ENCODE data around the gene ETHE1. TPM values are rescaled to one million over a fixed set of nuclear protein-coding genes. Genes with fewer than 3 reads are reported as not detected.

ETHE1 gene
- polyA plus RNA-seq, 1 experiment, result 104 TPM

DNA sequence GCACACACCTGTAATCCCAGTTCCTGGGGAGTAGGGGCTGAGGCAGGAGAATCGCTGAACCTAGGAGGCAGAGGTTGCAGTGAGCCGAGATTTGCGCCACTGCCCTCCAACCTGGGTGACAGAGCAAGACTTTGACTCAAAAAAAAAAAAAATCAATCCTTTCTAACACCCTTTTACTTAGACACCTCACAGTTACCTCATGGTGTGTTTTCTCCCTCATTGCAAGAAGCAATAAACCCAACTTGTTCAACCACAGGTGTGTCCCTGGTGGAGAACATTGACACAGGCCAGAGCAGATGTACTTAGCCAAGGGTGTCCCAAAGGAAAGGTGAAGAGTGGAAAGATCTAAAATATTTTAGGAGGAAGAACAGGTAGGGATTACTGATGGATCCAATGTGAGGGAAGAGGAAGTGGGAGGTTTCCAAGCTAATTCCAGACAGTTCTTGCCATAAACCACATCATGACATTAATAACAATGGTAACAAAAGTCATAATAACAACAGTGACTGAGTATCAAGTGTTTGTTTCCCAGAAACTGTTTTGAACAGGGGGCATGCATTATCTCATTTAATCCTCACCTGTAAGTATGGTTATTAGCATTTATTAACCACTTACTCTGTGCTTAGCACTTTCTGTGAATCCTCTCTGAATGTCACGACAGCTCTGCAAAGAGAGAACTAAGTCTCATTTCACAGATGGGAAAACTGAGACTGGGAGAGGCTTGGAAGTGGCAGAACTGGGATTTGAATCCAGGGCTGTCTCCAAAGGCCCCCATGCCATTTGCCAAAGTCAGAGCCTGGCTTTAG is 58.4 kb downstream of the ETHE1 start:
- Histone ChIP-seq H3K27me3 (ENCODE audit: control insufficient read depth, insufficient read depth, low read length) (no peaks in the 10 kb centered on the region), H3K9me3 (ENCODE audit: control insufficient read depth, insufficient read depth, low read length) (peaks cover 11% of the 10 kb centered on the region), H3K27ac (ENCODE audit: low read depth, low read length) (no peak overlapping the region), H3K4me3 (ENCODE audit: low read depth, low read length) (no peak overlapping the region)
- no peak for DNase-seq (ENCODE audit: low read depth, low spot score)
- TF ChIP-seq, protein P1, sequence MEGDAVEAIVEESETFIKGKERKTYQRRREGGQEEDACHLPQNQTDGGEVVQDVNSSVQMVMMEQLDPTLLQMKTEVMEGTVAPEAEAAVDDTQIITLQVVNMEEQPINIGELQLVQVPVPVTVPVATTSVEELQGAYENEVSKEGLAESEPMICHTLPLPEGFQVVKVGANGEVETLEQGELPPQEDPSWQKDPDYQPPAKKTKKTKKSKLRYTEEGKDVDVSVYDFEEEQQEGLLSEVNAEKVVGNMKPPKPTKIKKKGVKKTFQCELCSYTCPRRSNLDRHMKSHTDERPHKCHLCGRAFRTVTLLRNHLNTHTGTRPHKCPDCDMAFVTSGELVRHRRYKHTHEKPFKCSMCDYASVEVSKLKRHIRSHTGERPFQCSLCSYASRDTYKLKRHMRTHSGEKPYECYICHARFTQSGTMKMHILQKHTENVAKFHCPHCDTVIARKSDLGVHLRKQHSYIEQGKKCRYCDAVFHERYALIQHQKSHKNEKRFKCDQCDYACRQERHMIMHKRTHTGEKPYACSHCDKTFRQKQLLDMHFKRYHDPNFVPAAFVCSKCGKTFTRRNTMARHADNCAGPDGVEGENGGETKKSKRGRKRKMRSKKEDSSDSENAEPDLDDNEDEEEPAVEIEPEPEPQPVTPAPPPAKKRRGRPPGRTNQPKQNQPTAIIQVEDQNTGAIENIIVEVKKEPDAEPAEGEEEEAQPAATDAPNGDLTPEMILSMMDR (IDR thresholded peaks at IDR 0.05; ENCODE audit: low read depth, low read length), result no peak
- CTCF ChIA-PET, result interaction anchor here (1.1 kb wide), 1 partner anchor 22 kb away, joined by 3 read pairs; no protein-coding TSS in a partner anchor
- POLR2A ChIA-PET, result no interaction called here

DNA sequence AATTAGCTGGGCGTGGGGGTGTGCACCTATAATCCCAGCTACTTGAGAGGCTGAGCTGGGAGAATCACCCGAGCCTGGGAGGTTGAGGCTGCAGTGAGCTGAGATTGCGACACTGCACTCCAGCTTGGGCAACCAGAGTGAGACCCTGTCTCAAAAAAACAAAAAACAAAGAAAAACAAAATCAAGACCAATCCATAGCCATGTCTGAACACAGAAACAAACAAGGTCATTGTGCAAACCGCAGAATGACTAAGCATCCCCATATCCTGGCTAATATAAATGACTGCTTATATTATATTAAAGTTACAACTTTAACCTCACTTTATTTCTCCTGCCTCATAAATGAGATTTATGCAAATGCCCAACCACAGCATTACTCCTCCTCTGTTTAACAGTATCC is 59.3 kb downstream of the ETHE1 start:
- Histone ChIP-seq H3K27ac (ENCODE audit: low read depth, low read length) (no peak overlapping the region), H3K9me3 (ENCODE audit: control insufficient read depth, insufficient read depth, low read length) (peaks cover 14% of the 10 kb centered on the region), H3K27me3 (ENCODE audit: control insufficient read depth, insufficient read depth, low read length) (peaks cover 2% of the 10 kb centered on the region), H3K4me3 (ENCODE audit: low read depth, low read length) (no peak overlapping the region)
- ChIA-PET POLR2A (no interaction called here), CTCF (interaction anchor here (1.1 kb wide), 1 partner anchor 21 kb away, joined by 3 read pairs; no protein-coding TSS in a partner anchor)
- no peak for DNase-seq (ENCODE audit: low read depth, low spot score)
- TF ChIP-seq, protein P1 (IDR thresholded peaks at IDR 0.05; ENCODE audit: low read depth, low read length), result no peak

DNA sequence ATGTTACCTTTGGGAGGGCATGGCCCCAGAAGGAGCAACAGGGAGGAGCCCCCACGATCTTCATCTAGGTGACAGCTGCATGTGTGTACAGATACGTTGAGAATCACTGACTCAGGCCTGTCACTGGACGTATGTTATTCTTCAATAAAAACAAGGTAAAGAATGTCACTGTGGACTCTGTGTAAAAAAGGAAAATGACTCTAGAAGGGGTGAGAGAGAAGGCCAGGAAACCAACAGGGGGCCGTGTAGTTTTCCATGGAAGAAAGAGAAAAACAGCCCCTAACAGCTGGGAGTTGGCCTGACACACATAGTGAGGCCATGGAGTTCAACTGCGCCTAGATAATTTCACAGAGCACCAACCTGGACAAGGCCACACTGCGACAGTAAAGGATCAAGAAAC is 59.7 kb downstream of the ETHE1 start:
- POLR2A ChIA-PET, result no interaction called here

DNA sequence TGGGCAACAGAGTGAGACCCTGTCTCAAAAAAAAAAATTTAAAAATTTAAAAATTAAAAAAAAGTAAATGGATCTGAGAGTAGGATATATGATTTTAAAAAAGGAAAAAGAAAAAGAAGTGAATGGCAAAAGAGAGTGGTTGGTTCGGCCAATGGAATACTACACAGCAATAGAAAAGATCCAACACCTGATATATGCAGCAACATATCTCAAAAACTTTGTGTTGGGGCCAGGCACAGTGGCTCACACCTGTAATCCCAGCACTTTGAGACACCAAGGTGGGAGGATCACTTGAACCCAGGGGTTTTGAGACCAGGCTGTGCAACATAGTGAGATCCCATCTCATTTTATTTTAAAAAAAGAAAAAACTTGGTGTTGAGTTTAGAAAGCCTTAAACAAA is 60.2 kb downstream of the ETHE1 start:
- peaks cover 14% of the 10 kb centered on the region for H3K9me3 ChIP-seq (ENCODE audit: control insufficient read depth, insufficient read depth, low read length)
- H3K27me3 ChIP-seq (ENCODE audit: control insufficient read depth, insufficient read depth, low read length), result peaks cover 4% of the 10 kb centered on the region
- ChIA-PET POLR2A (no interaction called here), CTCF (interaction anchor here (0.9 to 1.1 kb wide), 2 partner anchors 20 to 88 kb away, joined by 3 to 4 read pairs; no protein-coding TSS in a partner anchor)
- TF ChIP-seq, protein P1 (IDR thresholded peaks at IDR 0.05; ENCODE audit: low read depth, low read length), result no peak
- H3K4me3 ChIP-seq (ENCODE audit: low read depth, low read length), result no peak overlapping the region
- no peak for DNase-seq (ENCODE audit: low read depth, low spot score)
- H3K27ac ChIP-seq (ENCODE audit: low read depth, low read length), result no peak overlapping the region

More for the DNA sequence above, 59.7 kb downstream of the ETHE1 start:
- TF ChIP-seq, protein P1 (IDR thresholded peaks at IDR 0.05; ENCODE audit: low read depth, low read length), result no peak
- Histone ChIP-seq H3K4me3 (ENCODE audit: low read depth, low read length) (no peak overlapping the region), H3K27me3 (ENCODE audit: control insufficient read depth, insufficient read depth, low read length) (peaks cover 4% of the 10 kb centered on the region), H3K9me3 (ENCODE audit: control insufficient read depth, insufficient read depth, low read length) (peaks cover 14% of the 10 kb centered on the region), H3K27ac (ENCODE audit: low read depth, low read length) (no peak overlapping the region)
- CTCF ChIA-PET, result no interaction called here
- no peak for DNase-seq (ENCODE audit: low read depth, low spot score)

DNA sequence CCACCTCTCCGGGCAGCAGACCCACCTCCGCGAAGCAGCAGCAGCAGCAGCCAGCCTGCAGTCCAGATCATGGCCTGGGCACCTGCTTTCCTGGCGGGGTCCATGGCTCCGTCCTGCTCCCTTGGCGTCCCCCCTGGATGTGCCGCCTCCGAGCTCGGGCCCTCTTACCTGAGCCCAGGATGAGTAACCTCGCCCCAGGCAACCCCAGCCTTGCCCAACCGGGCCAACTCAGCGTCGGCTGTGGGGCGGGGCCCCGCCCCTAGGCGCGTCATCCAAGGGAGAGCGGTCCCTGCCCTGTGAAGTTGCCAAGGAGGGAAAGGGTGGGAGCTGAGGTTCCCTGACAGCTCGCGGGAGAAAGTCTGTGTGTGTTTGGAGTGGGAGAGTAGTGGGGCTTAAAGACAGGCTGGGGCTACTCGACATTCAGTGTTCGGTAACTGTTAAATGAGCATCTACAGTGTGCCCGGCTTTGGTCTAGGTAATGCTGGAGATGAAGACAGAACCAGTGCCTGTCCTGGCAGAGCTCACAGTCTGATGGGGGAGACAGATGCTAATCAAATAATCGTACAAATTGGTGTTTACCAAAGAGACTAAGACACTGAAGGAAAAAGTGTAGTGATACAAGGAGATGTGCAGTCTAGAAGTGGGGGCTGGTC is 61.4 kb downstream of the ETHE1 start, which contains the start of gene LYPD3:
LYPD3 (minus strand) TSS at position 141 of the 653 bp plus-strand sequence; CDS start at position 104, 37 bp downstream.
- H3K4me3 ChIP-seq (ENCODE audit: low read depth, low read length), result peak within 1 kb of the TSS; percentile 79
- peaks cover 14% of the 10 kb centered on the region for H3K9me3 ChIP-seq (ENCODE audit: control insufficient read depth, insufficient read depth, low read length)
- H3K27ac ChIP-seq (ENCODE audit: low read depth, low read length), result no peak within 1 kb of the TSS
- ChIA-PET POLR2A (no interaction called here), CTCF (interaction anchor here (0.9 to 2.3 kb wide), 3 partner anchors 19 to 90 kb away, joined by 3 to 9 read pairs (median 4); no protein-coding TSS in a partner anchor)
- H3K27me3 ChIP-seq (ENCODE audit: control insufficient read depth, insufficient read depth, low read length), result peaks cover 4% of the 10 kb centered on the region
- TF ChIP-seq, protein P1 (IDR thresholded peaks at IDR 0.05; ENCODE audit: low read depth, low read length), result no peak
- DNase-seq (ENCODE audit: low read depth, low spot score), result no peak

Measured in AG04450 (cell line).